Measurements from ENCODE around the gene IL1RL2.
A peak's percentile ranks its signal among the peaks of the same experiment; 100 is the strongest.

IL1RL2 gene

DNA sequence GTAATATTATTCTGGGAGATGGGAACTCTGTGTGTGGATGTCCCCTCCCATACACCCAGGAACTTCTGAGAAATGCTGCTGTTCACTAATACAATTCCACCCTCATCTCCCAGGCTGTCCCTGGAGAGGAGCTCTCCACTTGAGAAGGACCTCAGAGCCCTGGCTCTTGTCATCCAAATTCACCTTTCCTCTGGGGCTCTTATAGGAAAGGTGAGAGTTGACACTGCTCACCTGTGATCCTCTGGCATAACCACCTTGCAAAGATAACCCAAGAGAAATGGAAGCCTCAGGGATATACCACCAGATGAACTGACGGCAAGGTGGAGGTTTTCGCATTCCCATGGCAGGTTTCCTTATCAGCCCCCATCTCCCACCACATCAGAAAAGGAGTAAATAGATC, 52.0 kb downstream of the IL1RL2 start:
- DNase-seq (ENCODE audit: low spot score): no peak

DNA sequence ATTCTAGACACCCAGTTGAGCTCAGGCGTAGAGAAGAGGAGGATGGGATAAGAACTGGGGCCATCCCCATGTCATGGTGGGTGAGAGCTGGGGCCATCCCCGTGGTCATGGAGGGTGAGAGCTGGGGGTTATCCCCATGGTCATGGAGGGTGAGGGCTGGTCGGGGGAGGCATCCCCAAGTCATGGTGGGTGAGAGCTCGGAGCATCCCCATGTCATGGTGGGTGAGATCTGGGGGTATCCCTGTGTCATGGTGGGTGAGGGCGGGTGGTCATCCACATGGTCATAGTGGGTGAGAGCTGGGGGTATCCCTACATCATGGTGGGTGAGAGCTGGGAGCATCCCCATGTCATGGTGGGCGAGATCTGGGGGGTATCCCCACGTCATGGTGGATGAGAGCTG, 52.5 kb downstream of the IL1RL2 start:
- no peak for DNase-seq (ENCODE audit: low spot score)

DNA sequence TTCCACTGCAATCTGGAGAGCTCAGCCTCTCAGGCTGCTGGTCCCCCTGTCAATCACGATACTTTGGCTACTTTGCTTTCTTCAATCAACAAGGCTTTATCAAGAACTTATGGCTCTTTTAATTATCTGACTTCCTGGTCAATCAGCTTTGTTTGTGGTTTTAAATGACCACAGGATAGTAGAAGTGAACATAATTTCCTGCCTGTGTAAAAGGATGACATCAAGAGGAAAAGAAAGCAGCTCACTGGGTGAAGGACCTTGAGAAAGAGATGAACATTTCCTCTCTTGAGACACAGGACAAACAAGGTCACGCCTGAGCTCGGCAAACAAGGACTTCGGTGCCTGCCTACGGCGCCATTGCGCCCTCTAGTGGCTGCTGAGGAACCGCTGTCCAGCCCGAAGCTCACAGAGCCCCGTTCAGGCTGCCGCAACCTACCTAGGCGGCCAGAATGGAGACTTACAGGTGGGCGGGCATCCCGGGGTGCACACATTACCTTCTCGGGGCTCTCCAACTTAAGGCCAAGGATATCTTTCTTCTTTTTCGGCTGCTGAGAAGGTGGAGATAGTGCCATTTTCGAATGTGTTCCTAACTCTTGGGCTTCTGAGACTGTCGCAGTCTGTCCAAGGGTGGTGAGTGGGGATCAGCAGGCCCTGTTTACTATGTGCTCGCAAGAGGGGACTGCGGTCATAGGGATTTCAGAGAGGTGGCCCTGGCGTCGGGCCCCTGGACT, 54.0 kb downstream of the IL1RL2 start:
- peak; percentile 87 for DNase-seq (ENCODE audit: low spot score)

DNA sequence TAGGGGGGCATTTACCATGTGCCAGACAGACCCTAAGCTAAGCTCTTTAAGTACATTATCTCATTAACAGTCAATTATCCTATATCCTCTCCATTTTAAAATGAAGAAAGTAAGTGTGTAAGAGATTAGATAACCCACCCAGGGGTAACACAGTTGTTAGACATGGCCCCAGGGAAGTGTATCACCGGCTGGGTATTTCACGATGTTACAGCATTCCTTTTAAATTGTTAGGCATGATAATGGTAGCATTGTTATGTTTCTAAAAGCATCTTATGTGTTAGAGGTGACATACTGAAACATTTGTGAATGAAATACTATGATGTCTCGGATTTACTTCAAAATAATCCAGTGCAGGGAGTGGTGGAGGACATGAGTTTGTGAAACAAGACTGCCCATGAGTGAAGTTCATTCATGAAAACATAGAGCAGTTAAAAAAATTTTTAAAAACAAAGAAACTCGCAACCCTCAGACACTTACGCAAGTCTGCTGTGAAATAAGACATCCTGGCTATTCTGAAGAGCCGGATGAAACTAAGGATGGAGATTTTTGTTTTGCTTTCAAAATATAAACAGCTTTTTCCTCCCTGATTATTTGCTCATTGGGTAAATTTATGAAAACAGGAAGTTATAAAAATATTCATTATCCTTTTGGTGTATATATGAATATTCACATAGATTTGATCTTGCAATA, 54.9 kb downstream of the IL1RL2 start:
- DNase-seq (ENCODE audit: low spot score): no peak

DNA sequence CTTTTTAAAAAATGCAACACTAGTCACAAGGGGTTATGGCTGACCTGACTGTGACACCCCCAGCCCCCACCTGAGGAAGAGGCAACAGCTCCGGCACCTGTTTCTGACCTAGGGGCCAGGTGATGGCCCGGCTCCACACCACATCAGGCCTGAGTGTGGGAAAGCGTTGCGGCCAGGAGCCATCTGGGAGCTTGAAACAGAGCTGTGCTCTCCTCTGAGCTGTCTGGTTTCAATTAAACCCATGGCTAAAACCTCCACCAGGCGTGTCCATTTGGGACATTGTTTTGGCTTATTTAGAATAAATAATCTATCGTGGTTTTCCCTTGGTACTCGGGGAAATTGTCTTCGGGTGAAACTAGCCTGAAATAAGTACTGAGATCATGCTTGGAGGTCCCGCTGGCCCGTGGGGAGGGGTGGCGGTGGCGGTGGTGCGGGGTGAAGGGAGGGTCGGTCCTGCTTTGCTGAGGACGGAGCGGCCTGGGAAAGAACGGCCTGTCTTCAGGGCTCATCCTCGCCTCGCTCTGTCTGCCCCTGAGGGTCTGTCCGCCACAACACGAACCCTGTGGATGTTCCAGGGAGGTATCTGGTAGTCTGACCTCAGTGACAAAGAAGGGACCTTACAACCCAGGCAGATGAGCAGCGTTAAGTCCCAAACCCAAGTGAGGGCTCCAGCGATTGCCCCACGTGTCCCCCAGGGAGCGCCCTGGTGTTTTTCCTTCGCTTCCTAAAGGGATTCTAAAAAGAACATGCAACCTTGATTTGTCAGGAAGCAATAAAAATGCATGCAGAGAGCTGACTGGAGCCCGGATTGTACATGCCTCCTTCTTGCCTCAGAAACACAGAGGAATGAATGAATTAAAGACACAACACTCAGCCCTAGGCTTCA, 58.7 kb downstream of the IL1RL2 start:
- DNase-seq (ENCODE audit: low spot score): no peak

DNA sequence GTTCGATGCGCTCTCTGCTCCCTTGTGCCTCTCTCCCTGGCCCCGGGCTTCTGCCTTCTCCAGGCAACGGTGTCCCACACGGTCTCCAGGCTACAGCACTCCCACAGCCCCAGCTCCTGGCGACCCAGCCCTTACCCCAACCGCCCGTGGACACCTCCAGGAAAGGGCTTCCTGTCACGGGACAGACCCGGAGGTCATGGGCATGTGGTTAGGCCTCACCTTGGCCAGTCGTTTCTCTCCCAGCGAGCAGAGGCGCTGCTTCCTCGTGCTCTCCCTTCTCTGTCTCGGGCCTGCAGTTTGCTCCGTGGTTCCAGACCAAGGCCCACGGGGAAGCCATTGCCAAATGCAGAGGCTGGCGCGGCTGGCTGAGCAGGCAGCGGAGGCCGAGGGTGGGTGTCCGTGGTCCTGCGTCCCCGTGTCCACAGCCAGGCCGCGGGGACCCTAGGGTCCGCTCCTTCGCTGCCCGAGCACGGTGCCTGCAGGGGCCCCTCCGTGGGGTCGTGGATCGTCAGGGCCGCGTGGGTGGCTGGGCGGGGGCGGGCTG, 63.5 kb downstream of the IL1RL2 start:
- no peak for DNase-seq (ENCODE audit: low spot score)

DNA sequence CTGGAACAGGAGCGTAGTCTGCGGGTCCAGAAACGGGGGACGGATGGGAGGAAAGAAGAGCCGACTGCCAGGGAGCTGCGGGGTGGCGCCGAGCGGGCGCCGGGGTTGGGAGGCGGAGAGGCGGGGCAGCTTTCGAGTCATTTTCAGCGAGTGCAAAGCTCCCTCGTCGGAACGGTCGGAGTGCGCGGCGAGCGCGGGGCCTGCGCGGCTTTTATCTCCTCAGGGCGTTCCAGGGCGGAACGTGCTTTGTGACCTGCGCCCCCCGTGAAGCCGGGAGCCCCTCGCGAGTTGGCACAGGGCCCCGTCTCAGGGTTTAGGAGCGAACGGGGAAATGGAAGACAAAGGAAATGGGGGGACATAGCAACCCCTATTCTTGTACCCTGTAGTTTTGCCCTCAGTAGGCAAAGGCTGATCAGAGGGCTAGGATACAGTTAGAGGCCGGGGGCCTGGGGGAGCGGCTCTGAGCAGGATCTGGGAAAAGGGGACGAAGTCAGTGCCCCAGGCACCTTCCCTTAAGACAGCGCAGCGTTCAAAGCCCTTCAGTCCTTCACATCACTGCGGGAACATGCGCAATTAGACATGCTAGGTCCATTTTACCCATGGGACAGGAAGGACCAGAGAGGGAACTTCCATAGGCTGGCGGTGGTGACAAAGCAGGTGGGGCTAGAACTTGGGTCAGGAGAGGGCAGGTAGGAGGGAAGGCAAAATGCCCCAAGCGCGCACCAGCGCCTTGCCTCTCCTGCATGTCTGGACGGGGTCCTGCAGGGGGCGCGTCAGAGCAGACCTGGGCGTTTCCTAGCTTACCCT, 64.4 kb downstream of the IL1RL2 start:
- DNase-seq (ENCODE audit: low spot score): no peak

DNA sequence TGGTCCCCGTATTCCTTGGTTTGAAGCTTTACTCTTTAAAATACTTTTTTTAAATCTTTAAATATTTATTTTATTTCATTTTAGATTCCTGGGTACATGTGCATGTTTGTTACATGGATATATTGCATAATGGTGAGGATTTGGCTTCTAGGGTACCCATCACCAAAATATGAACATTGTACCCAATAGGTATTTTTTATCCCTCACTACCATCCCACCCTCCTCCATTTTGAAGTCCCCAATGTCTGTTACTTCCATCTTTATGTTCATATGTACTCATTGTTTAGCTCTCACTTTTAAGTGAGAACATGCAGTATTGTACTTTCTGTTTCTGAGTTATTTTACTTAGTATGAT, 65.0 kb downstream of the IL1RL2 start:
- DNase-seq (ENCODE audit: low spot score): no peak

DNA sequence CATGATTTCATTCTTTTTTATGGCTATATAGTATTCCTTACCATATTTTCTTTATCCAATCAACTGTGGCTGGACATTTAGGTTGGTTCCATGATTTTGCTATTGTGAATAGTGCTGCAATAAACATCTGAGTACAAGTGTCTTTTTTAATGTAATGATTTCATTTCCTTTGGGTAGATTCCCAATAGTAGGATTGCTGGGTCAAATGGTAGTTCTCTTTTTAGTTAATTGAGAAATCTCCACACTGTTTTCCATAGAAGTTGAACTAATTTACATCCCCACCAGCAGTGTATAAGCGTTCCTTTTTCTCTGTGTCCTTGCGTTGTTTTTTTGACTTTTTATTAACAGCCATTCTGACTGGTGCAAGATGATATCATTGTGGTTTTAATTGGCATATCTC, 65.4 kb downstream of the IL1RL2 start:
- no peak for DNase-seq (ENCODE audit: low spot score)

DNA sequence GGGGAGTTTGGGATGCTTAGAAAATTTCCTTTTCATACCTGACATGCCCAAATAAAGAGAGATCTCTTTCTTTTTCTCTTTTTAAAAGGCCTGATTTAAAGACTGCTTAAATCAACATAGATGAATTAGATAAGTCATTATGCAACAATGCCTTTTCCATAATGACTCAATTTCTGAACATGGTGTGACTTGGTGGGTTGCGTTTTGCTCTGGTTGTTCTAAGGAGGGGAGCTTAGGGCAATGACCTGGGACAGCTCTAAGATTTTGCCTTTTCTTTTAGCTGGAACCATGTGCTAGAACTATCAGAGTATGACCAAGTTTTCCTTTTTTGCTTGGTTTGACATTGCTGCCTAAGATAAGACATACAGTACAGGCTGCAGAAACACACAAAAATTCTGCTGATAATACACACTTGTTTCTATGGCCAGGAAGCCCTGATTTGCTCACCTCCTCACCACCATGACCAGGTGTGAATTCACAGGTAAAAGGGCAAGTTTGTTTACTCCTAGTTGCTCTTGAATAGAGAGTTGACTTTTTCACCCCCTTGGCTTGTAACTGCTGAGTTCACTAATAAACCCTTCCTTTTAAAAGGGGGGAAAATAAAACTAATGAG, 66.4 kb downstream of the IL1RL2 start:
- no peak for DNase-seq (ENCODE audit: low spot score)

DNA sequence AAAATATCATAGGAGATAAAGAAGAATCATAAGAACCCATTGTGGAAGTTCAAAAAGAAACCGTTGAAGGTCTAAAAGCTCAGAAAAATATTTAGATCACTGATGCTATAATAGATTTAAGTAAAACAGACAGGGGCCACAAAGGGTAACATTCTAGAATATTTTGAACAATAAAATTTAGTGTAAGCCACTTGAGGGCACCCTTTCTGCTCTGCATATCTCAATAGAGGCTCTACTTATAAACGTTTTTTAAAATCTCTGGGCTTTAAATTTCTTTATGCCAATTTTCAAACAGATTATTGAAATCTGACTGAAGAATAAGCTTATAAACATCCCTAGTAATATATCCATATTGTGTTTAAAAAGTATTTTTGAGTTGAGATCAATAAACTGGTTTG, 66.9 kb downstream of the IL1RL2 start:
- DNase-seq (ENCODE audit: low spot score): no peak

DNA sequence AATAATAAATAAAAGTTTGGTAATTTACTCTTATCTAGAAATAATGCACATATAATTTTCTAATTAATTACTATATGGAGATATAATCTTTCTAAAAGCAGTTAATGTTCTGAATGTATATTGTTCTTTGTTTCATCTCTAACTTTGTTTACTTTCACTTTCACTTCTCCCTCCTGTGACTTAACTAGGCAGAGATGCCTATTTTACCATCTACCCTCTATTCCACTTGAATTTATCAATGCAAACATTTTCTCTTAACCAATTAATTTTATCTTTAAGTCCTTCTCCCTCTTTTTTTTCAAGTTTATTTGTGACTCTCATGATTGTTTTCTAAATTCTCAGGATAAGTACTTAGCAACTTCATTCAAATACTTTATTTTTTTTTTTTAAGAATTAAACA, 69.5 kb downstream of the IL1RL2 start:
- DNase-seq (ENCODE audit: low spot score): peak; percentile 33

DNA sequence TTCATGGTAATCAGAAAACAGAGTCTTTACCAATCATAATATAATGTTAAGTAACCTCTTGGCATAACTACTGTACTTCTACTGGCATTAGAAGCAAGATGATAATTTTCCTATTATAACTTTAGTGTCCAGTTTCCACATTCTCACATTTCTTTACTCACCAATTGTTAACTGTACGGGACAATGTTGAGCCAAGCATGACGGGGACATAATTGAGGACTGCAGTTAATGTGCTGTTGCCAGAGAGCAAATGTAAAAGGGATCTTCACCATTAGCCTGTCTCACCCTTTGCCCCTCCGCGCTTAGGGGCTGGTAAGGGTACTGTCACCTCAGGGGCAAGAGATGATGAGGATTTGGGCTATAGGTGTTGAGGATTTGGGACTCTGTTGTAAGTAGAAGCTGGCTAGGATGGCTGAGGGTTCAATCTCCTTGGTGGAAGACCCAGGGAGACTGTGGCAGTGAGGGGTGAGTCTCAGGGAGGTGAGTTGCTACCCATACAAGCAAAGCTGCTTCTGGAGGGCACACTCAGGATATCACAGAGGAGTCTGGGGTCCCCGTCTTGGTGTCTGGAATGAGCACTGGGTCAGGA, 70.1 kb downstream of the IL1RL2 start:
- no peak for DNase-seq (ENCODE audit: low spot score)

DNA sequence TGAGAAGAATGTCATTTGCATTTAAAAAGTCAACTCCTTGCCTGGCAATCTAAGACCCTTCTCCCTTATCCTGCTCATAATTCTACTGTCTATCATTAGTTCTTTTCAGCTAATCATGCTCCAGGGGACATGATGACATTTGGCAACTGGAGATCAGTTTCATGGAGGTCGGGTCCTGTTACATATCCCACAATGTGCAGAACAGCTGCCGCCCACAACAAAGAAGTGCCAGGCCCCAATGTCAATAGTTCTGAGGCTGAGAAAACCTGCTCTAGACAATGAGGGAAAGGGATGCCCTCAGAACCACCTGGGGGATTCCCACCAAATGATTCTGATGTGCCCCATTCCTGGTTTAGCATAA, 71.2 kb downstream of the IL1RL2 start:
- no peak for DNase-seq (ENCODE audit: low spot score)

DNA sequence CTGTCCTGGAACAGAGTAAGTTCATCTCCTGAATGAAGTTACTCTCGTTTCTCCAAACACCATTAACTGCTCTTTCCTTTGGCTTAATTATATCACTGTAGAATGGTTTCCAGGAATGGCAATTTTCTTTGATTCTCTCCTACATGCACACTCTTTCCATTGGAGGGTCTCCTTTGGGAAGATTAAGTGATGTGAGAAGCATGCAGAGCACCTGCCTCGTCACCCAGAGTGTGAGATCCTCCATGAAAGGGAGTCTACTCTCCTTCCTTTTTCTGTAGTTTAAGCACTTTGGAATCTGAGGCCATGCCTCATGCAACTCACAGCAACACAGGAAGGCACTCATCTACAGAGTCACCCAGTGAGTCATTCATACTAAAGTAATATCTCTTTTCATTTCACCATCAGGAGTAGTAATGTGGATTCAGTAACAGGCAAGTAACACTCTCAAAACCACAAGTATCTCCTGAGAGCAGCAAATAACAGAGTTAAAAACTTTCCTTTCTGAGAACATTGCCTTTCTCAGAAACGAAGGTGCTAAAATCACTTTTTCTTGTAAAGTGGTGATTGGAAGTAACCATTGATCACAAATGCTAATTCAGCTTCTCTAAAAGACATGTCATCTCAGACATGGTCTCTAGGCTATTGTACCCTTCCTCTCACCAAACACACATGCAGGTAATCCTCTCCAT, 71.7 kb downstream of the IL1RL2 start:
- peak; percentile 26 for DNase-seq (ENCODE audit: low spot score)

DNA sequence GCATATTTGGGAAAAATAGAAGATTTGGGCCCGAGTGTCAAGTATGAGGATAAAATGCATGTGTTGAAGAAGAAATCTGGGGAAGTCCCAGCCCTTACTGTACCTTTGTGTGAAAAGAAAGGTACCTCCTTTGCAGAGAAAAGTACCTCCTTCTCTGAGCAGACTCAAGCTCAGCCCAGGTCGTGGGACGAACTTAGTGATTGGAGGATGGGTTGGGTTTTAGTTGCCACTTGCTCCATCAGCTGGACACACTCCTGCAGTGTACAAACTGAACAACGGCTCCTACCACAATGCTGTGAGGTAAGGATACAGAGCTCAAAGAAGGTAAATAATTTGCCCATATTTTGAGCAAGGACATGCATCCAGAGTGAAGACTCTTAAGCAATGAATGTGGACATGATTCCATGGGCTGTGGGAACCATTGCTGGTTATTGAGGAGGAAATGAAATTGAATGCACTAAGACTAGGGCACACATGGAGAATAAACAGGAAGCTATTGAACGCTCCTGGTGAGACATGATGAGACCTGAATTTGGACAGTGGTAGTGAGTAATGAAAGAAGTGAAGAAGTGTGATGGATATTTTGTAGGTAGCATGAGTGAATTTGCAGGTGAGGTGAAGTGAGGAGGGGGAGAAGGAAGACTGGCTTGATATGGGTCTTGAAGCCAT, 74.8 kb downstream of the IL1RL2 start:
- DNase-seq (ENCODE audit: low spot score): no peak

DNA sequence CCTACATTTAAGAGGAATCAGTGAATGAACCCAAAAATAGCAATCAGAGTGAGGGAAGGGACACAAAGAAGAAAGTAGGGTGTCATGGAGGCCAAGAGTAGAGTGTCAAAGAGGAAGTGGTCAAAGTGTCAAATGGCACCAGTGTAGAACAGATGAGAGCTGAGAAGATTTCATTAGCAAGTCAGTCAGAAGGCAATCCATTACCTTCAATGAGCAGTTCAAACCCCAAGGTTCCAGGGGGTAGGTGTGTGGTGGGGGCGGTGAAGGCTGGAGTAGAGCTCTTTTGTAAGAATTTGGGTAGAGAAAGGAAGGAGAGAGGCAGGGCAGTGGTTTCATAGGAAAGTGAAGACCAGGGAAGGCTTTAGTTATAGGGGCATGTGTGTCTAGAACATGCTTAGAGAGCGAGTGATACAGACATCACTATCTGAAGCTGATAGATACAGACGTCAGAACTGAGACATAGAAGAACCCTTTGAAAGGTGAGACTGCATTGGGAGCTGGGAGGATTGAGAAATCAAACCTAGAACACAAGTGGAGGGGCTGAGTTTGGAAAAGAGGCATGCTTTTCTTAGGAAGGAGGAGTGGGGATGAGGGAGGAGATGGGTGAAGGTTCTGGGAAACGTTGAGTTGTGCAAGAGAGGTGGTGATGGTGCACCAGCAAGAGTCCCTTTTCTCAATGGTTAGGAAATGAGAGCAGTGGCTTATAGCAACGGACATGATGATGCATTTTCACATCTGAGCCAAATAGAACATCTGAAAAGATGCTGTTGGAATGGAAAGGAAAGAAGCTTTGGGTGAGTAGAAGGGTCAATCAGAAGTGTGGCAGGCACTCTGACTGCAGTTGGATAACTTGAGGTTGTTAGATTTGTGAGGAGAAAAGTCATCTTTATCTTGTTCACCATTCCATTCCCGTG, 75.7 kb downstream of the IL1RL2 start:
- DNase-seq (ENCODE audit: low spot score): no peak

DNA sequence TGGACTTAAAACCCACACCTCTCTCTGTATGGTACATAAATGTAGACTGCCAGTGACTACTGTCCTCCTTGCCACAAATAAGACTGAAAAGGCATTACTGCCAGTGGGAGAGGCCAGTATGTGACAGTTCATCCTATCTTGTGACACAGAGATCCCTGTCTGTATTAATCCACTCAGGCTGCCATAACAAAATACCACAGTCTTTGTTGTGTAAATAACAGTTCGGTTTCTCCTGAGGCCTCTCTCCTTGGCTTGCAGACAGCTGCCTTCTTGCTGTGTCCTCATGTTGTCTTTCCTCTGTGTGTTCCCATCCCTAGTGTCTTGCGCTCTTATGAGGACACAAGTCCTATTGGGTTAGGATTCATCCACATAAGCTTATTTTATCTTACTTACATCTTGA, 78.1 kb downstream of the IL1RL2 start:
- no peak for DNase-seq (ENCODE audit: low spot score)

DNA sequence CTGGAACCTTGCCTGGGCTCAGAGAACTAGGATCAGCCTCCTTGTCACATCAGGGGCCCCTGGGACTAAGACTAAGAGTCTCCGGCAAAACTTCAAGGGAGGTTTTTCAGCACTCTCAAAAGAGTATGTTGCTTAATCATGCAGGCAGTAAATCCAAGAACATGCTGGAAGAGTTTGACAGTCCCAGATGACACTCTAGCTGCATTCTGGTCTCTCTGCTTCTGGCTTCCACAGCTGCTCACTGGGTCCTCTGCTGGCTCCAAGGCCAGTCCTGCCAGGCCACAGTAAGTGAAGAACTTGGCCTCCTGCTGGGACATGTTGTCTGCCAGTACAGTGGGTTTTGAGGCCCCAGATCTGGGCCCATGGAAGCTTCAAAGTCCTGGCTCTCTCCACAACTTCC, 79.4 kb downstream of the IL1RL2 start:
- no peak for DNase-seq (ENCODE audit: low spot score)
